ENCODE measurements around the gene BAG3. TPM values are rescaled to one million over a fixed set of nuclear protein-coding genes. Genes with fewer than 3 reads are reported as not detected.
"Not testable (repeated sequence)": the region's sequence is repeated elsewhere in the genome, so short reads cannot be mapped to it uniquely, and the experiment has no call there.

The BAG3 gene
- total RNA-seq, 1 donor from 2014 or later, result 50.1 TPM

GRCh38 chr10:119686465-119687191 lies 35.4 kb downstream of the BAG3 start:
- peak; percentile 91 for ATAC-seq
- intact Hi-C loops (cut with DNase I), result loop anchor here (10.0 kb wide), 1 partner anchor 178 kb away; no protein-coding TSS in a partner anchor

GRCh38 chr10:119687192-119688032 lies 36.2 kb downstream of the BAG3 start:
- no peak for ATAC-seq
- DNase-seq (ENCODE audit: low spot score), result no peak
- intact Hi-C loops (cut with DNase I), result loop anchor here (10.0 kb wide), 1 partner anchor 177 kb away; no protein-coding TSS in a partner anchor

More at GRCh38 chr10:119686465-119687191, 35.4 kb downstream of the BAG3 start:
- DNase-seq (ENCODE audit: low spot score), result peak; percentile 91

GRCh38 chr10:119688033-119688508 lies 36.9 kb downstream of the BAG3 start:
- DNase-seq (ENCODE audit: low spot score) (no peak), ATAC-seq (no peak)
- intact Hi-C loops (cut with DNase I), result loop anchor here (10.0 kb wide), 1 partner anchor 177 kb away; no protein-coding TSS in a partner anchor

- no peak for ATAC-seq
- intact Hi-C loops (cut with DNase I), result loop anchor here (10.0 kb wide), 1 partner anchor 176 kb away; no protein-coding TSS in a partner anchor
- no peak for DNase-seq (ENCODE audit: low spot score)
These were observed 37.9 kb downstream of the BAG3 start for GRCh38 chr10:119689016-119689580.

GRCh38 chr10:119691726-119692125 lies 40.5 kb downstream of the BAG3 start:
- no peak for ATAC-seq
- no peak for DNase-seq (ENCODE audit: low spot score)

GRCh38 chr10:119693262-119693957 lies 42.2 kb downstream of the BAG3 start:
- intact Hi-C loops (cut with DNase I), result no loop called here
- no peak for DNase-seq (ENCODE audit: low spot score)

More at GRCh38 chr10:119691726-119692125, 40.5 kb downstream of the BAG3 start:
- intact Hi-C loops (cut with DNase I), result no loop called here

GRCh38 chr10:119694608-119695007 lies 43.4 kb downstream of the BAG3 start:
- ATAC-seq, result no peak

More at GRCh38 chr10:119693262-119693957, 42.2 kb downstream of the BAG3 start:
- peak; percentile 88 for ATAC-seq

GRCh38 chr10:119700321-119700954 lies 49.3 kb downstream of the BAG3 start:
- ATAC-seq, result no peak
- intact Hi-C loops (cut with DNase I), result no loop called here

More at GRCh38 chr10:119694608-119695007, 43.4 kb downstream of the BAG3 start:
- intact Hi-C loops (cut with DNase I), result no loop called here
- DNase-seq (ENCODE audit: low spot score), result no peak

GRCh38 chr10:119701861-119702260 lies 50.7 kb downstream of the BAG3 start:
- ATAC-seq, result no peak

More at GRCh38 chr10:119700321-119700954, 49.3 kb downstream of the BAG3 start:
- no peak for DNase-seq (ENCODE audit: low spot score)

GRCh38 chr10:119702583-119702982 lies 51.4 kb downstream of the BAG3 start:
- DNase-seq (ENCODE audit: low spot score) (no peak), ATAC-seq (no peak)
- intact Hi-C loops (cut with DNase I), result no loop called here

More at GRCh38 chr10:119701861-119702260, 50.7 kb downstream of the BAG3 start:
- intact Hi-C loops (cut with DNase I), result no loop called here
- no peak for DNase-seq (ENCODE audit: low spot score)

- no peak for DNase-seq (ENCODE audit: low spot score)
- no peak for ATAC-seq
- intact Hi-C loops (cut with DNase I), result no loop called here
These were observed 52.8 kb downstream of the BAG3 start for GRCh38 chr10:119703903-119704508.

GRCh38 chr10:119705434-119705831 lies 54.3 kb downstream of the BAG3 start:
- intact Hi-C loops (cut with DNase I), result no loop called here
- ATAC-seq, result no peak
- no peak for DNase-seq (ENCODE audit: low spot score)

GRCh38 chr10:119706521-119707278 lies 55.5 kb downstream of the BAG3 start:
- ATAC-seq (no peak), DNase-seq (ENCODE audit: low spot score) (no peak)

GRCh38 chr10:119707331-119707730 lies 56.2 kb downstream of the BAG3 start:
- ATAC-seq; DNase-seq (ENCODE audit: low spot score); intact Hi-C loops (cut with DNase I): not testable (repeated sequence)

More at GRCh38 chr10:119706521-119707278, 55.5 kb downstream of the BAG3 start:
- intact Hi-C loops (cut with DNase I), result no loop called here

- DNase-seq (ENCODE audit: low spot score); ATAC-seq; intact Hi-C loops (cut with DNase I): not testable (repeated sequence)
These were observed 59.8 kb downstream of the BAG3 start for GRCh38 chr10:119710935-119711334.

- intact Hi-C loops (cut with DNase I), result no loop called here
- DNase-seq (ENCODE audit: low spot score) (no peak), ATAC-seq (no peak)
These were observed 62.7 kb downstream of the BAG3 start for GRCh38 chr10:119713744-119714483.
